ENCODE measurements around the gene C1QTNF2. TPM values are rescaled to one million over a fixed set of nuclear protein-coding genes. Genes with fewer than 3 reads are reported as not detected.

C1QTNF2 gene
- total and polyA plus RNA-seq, 2 of the 4 experiments (the other 2 are of a cell fraction), result 0.72 to 1.2 TPM

Small RNA genes within 50 kb of the gene (microRNA-seq; reads per million reads assigned to microRNA genes)
- gene AC112191.3 (ENCODE audit: insufficient read depth, insufficient read length), result not detected

Small RNA genes within 50 kb of the gene (small RNA-seq; reads per million reads assigned to genes)
- 0 reads per million in 5 experiments for gene AC112191.3

Other genes with a start within 250 kb of the C1QTNF2 start
- not detected in 2 replicates for gene FABP6, start 141.1 kb downstream of the C1QTNF2 start, total RNA-seq (2012; rRNA removed)
- not detected in 2 replicates for gene FABP6, start 141.1 kb downstream of the C1QTNF2 start, polyA plus RNA-seq (2012; rRNA removed)
- gene CCNJL, start 58.1 kb downstream of the C1QTNF2 start, total RNA-seq (2012; rRNA removed), result 2.0 and 2.8 TPM in 2 replicates
- 3.8 and 5.3 TPM in 2 replicates for gene CCNJL, start 58.1 kb downstream of the C1QTNF2 start, polyA plus RNA-seq (2012; rRNA removed)
- 6.3 and 6.7 TPM in 2 replicates for gene FAM200C, start 29.4 kb upstream of the C1QTNF2 start, total RNA-seq (2012; rRNA removed)
- gene FAM200C, start 29.4 kb upstream of the C1QTNF2 start, polyA plus RNA-seq (2012; rRNA removed), result 1.1 and 1.7 TPM in 2 replicates
- gene SLU7, start 48.5 kb upstream of the C1QTNF2 start, total RNA-seq (2012; rRNA removed), result 34.2 and 49.7 TPM in 2 replicates
- 12.6 and 15.9 TPM in 2 replicates for gene SLU7, start 48.5 kb upstream of the C1QTNF2 start, polyA plus RNA-seq (2012; rRNA removed)
- 95.0 and 98.6 TPM in 2 replicates for gene PTTG1, start 51.2 kb upstream of the C1QTNF2 start, total RNA-seq (2012; rRNA removed)
- gene PTTG1, start 51.2 kb upstream of the C1QTNF2 start, polyA plus RNA-seq (2012; rRNA removed), result 118 and 229 TPM in 2 replicates